Rectal smooth muscle tissue (tissue), 1 donor: ENCODE data around the gene PAX9.

Source experiments
- H3K27ac ChIP-seq: one replicate; pipeline ENCODE4 v1.7.0; 2013; ENCODE audit warnings: low read depth, low read length, inconsistent platforms
- H3K27me3 ChIP-seq: one replicate; pipeline ENCODE4 v1.7.0; 2013; ENCODE audit warnings: low read length; ENCODE audit not compliant: control insufficient read depth, insufficient read depth
- H3K36me3 ChIP-seq: one replicate; pipeline ENCODE4 v1.7.0; 2013; ENCODE audit warnings: low read length; ENCODE audit not compliant: control insufficient read depth, insufficient read depth
- H3K4me1 ChIP-seq: one replicate; pipeline ENCODE4 v1.7.0; 2013; ENCODE audit warnings: low read length; ENCODE audit not compliant: control insufficient read depth, insufficient read depth
- H3K4me3 ChIP-seq: one replicate; pipeline ENCODE4 v1.7.0; 2013; ENCODE audit warnings: low read length
- H3K9ac ChIP-seq: one replicate; pipeline ENCODE4 v1.7.0; 2013; ENCODE audit warnings: low read length

Gene PAX9

DNA sequence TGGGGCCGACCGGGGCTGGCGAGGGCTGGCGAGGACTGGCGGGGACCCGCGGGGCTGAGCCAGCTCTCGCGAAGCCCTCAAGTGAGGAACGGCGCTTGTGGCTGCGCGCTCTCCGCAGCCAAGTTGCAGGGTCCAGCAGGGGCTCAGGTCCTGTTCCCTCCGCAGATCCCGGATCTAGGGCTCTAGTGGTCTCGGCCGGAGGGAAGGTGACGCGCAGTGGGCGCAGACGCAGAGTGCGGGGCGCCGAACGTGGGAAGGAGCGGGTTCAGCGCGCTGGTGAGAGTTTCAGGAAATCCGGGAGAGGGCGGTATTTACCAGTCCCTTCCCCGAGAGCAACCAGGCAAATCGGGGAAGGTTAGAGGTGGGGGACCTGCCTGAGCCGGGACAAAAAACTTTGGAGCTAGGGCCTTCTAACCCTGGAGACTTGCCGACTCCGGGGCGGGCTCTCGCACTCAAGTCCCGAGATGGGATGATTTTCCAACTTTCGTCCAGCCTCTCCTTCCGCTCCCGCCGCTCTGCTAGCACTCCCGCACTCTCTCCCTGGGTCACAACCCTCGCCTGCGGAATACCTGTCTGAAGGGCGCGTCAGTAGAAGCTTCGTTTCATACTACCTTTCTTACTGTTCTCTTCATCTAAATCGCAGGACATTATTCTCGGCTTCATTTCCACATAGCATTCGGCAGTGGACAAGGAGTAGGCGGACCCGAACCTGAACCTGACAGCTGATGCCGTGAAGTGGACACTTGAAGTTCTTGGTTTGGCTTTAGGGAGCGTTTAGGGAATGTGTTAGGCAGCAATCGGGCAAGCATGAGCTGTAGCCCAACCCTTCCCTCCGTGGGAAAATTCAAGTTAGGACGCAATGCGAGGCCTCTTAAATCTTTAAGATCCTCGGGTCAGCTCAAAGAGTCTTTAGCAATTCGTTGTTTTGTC is 13.6 kb upstream of the PAX9 start:
- H3K9ac ChIP-seq = no peak overlapping the region
- peaks cover 4% of the 10 kb centered on the region for H3K4me1 ChIP-seq
- H3K27ac ChIP-seq = no peak overlapping the region
- H3K4me3 ChIP-seq = peak overlapping the region; percentile 56
- no peaks in the 10 kb centered on the region for H3K36me3 ChIP-seq
- H3K27me3 ChIP-seq = peaks cover 28% of the 10 kb centered on the region

DNA sequence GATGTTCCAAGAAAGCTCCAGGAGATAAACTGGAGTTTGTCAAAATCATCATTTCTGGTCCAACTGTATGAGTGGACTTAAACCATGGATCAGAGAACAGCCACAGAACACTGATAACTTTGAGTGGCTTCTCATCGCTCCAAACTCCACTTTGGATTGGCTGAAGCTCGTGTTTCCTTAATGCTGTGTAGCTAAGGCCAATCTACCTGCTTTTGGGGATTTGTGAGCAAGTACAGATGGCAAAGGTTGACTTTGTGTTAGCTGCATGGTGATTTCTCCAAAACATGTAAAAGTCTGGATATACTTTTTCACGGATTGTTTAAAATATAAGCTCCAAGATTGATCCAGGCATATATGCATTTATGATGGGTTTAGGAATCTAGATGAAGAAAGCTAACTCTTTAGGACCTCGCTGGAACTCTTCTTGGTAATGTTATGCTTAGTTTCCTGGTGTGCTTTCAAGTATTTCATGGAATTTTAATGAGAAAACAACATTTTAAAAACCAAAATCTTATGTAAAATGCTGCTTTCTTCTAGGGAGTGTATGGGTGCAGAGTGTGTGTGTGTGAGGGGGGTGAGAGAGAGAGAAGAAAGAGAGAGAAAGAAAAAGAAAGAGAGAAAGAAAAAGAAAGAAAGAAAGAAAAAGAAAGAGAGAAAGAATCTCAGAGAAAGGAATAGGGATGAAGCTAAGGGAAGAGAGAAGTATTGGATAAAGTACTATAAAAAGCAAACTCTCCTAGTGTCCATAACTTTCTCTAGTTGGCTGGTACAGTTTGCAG is 11.6 kb upstream of the PAX9 start:
- peaks cover 44% of the 10 kb centered on the region for H3K27me3 ChIP-seq

GRCh38 chr14:36652542-36653201 is 9.0 kb upstream of the PAX9 start:
- no peaks in the 10 kb centered on the region for H3K36me3 ChIP-seq
- no peak overlapping the region for H3K9ac ChIP-seq
- H3K27ac ChIP-seq = no peak overlapping the region
- no peak overlapping the region for H3K4me3 ChIP-seq
- peaks cover 6% of the 10 kb centered on the region for H3K4me1 ChIP-seq
- peaks cover 58% of the 10 kb centered on the region for H3K27me3 ChIP-seq

More for the DNA sequence above, 11.6 kb upstream of the PAX9 start:
- Histone ChIP-seq H3K9ac (no peak overlapping the region), H3K36me3 (no peaks in the 10 kb centered on the region), H3K4me1 (peaks cover 4% of the 10 kb centered on the region), H3K27ac (no peak overlapping the region), H3K4me3 (no peak overlapping the region)

- H3K27me3 ChIP-seq = peaks cover 59% of the 10 kb centered on the region
- no peak overlapping the region for H3K9ac ChIP-seq
- H3K4me1 ChIP-seq = peaks cover 2% of the 10 kb centered on the region
- no peak overlapping the region for H3K4me3 ChIP-seq
- H3K36me3 ChIP-seq = no peaks in the 10 kb centered on the region
- no peak overlapping the region for H3K27ac ChIP-seq
Measured at GRCh38 chr14:36653413-36653812, 8.2 kb upstream of the PAX9 start.

DNA sequence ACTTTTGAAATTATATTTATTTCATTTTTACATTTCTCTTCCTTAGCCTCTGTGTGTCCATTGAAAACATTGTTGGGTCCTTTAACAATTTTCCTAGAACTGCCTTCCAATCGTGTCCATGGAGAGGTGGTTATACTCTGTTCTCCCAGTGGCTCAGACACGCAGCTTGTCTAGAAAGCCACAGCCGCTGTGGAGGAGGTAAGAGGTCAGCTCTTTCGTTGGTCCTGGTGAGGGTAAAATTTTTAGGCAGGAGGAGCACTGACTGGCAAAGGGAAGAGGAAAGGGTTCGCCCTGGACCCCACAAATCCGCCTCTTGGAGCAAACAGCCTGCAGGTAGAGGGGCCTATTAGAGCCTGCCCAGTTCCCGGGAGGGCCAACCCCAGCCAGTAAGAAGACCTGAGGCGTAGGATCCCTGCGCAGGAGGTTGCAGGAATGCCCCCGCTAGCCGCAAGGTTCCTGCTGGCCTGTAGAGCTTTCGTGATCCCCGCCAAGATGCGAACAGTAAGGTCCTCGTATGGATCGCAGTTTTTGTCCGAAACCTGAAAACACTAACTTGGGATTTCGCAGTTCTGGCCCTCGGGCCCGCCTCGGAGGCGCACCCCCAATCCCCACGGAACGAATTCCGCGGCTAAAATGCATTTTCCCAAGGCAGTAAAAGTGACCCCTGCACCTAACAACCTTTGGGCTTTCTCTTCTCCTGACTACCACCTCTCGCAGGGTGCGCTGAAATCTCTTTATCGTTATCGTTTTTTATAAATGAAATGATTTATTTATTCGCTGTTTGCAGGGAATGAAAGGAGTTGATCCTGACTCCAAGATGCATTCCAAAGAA is 7.5 kb upstream of the PAX9 start:
- H3K27ac ChIP-seq = no peak overlapping the region
- no peak overlapping the region for H3K4me3 ChIP-seq
- no peaks in the 10 kb centered on the region for H3K36me3 ChIP-seq
- H3K9ac ChIP-seq = no peak overlapping the region
- peaks cover 58% of the 10 kb centered on the region for H3K27me3 ChIP-seq
- H3K4me1 ChIP-seq = peaks cover 2% of the 10 kb centered on the region

GRCh38 chr14:36654794-36655381 is 6.8 kb upstream of the PAX9 start:
- Histone ChIP-seq H3K27me3 (peaks cover 65% of the 10 kb centered on the region), H3K27ac (no peak overlapping the region), H3K4me1 (peaks cover 2% of the 10 kb centered on the region), H3K36me3 (no peaks in the 10 kb centered on the region), H3K4me3 (no peak overlapping the region), H3K9ac (no peak overlapping the region)

DNA sequence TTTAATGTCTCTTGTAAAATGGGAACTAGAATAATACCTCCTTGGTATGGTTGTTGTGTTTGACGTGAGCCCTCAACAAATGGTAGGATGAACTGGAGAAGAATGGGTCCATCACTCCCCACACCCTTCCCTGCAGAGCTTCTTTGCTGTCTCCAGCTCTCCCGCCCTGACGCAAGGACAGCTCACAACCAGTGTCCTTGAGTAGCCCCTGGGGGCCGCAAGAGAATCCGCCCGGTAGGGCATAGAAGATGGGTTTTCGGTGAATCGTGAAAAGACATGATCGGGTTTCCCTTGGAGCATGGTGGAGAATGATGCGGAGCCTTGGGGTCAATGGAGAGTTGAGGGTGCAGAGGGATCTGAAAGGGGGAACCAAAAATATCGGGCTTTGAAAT is 6.1 kb upstream of the PAX9 start:
- peaks cover 2% of the 10 kb centered on the region for H3K4me1 ChIP-seq
- H3K27ac ChIP-seq = no peak overlapping the region
- H3K27me3 ChIP-seq = peaks cover 67% of the 10 kb centered on the region

DNA sequence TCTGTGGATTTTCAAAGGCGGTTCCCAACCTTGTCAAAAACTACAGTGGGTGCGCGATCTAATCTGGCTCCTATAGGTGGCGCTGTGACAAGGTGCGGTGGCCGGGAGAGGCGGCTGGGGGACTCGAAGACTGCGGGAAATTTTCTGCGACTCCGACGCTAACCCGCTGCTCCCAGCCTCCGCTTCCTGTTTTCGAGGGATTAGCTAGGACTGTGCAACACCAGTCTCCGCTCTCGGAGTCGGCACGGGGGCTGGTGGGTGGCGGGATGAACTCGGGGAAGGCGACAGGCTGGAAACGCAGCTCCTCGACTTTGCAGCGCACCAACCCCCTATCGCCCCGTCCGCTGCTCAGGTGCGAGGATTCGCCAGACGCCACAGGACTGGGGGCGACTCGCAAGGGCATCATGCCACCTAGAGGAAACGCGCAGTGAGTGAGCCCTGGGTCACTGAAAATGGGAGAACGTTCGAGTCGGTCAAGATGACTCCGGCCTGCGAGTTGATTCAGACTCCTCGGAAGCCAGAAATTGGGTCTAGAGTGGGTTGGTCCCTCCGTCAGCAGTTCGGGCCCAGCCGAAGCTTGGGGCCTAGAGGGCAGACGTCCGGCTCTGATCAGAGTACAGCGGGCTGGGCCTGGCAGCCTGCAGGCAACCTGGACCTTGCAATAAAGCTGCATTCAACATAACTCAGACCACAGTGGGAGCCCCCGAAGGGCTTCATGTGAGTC is 5.5 kb upstream of the PAX9 start:
- Histone ChIP-seq H3K27me3 (peaks cover 70% of the 10 kb centered on the region), H3K9ac (no peak overlapping the region), H3K36me3 (no peaks in the 10 kb centered on the region), H3K27ac (no peak overlapping the region), H3K4me3 (peak overlapping the region; percentile 17), H3K4me1 (peaks cover 2% of the 10 kb centered on the region)

More for the DNA sequence above, 6.1 kb upstream of the PAX9 start:
- H3K9ac ChIP-seq = no peak overlapping the region
- H3K36me3 ChIP-seq = no peaks in the 10 kb centered on the region
- H3K4me3 ChIP-seq = no peak overlapping the region

- Histone ChIP-seq H3K36me3 (no peaks in the 10 kb centered on the region), H3K4me3 (peak overlapping the region; percentile 36), H3K4me1 (peaks cover 2% of the 10 kb centered on the region), H3K27me3 (peaks cover 77% of the 10 kb centered on the region), H3K9ac (no peak overlapping the region), H3K27ac (no peak overlapping the region)
Measured at GRCh38 chr14:36656687-36657398, 4.8 kb upstream of the PAX9 start.

- Histone ChIP-seq H3K9ac (no peak overlapping the region), H3K27me3 (peaks cover 78% of the 10 kb centered on the region)
Measured at GRCh38 chr14:36657399-36658122, 4.1 kb upstream of the PAX9 start.

More at GRCh38 chr14:36657399-36658122, 4.1 kb upstream of the PAX9 start:
- H3K4me3 ChIP-seq = peak overlapping the region; percentile 36
- H3K27ac ChIP-seq = no peak overlapping the region
- no peaks in the 10 kb centered on the region for H3K36me3 ChIP-seq
- H3K4me1 ChIP-seq = peaks cover 3% of the 10 kb centered on the region
